CD4-positive, alpha-beta T cell treated with Interferon gamma for 1 hour (primary cell): Measurements from ENCODE around the gene PLPP1.

Source experiments
- DNase-seq: peaks from one replicate; pipeline ENCODE4 v3.0.0-alpha.2; 2020

Gene PLPP1

GRCh38 chr5:55497712-55498111 is 37.1 kb downstream of the PLPP1 start:
- no peak for DNase-seq

GRCh38 chr5:55495216-55495615 is 39.5 kb downstream of the PLPP1 start:
- DNase-seq, result no peak

GRCh38 chr5:55492449-55492848 is 42.3 kb downstream of the PLPP1 start:
- no peak for DNase-seq

GRCh38 chr5:55485073-55485472 is 49.7 kb downstream of the PLPP1 start:
- DNase-seq, result no peak

GRCh38 chr5:55484531-55484930 is 50.2 kb downstream of the PLPP1 start:
- DNase-seq, result no peak

- no peak for DNase-seq
These were observed 50.9 kb downstream of the PLPP1 start for GRCh38 chr5:55483885-55484284.

- no peak for DNase-seq
These were observed 53.4 kb downstream of the PLPP1 start for GRCh38 chr5:55481293-55481855.

- DNase-seq, result no peak
These were observed 54.0 kb downstream of the PLPP1 start for GRCh38 chr5:55480781-55481180.

GRCh38 chr5:55472642-55473041 is 62.1 kb downstream of the PLPP1 start:
- no peak for DNase-seq

- DNase-seq, result no peak
These were observed 63.3 kb downstream of the PLPP1 start for GRCh38 chr5:55471468-55471867.

GRCh38 chr5:55470282-55470681 is 64.5 kb downstream of the PLPP1 start:
- no peak for DNase-seq

- DNase-seq, result no peak
These were observed 64.9 kb downstream of the PLPP1 start for GRCh38 chr5:55469839-55470238.

GRCh38 chr5:55467862-55468551 is 66.8 kb downstream of the PLPP1 start:
- no peak for DNase-seq

GRCh38 chr5:55463613-55464012 is 71.2 kb downstream of the PLPP1 start:
- no peak for DNase-seq

GRCh38 chr5:55459572-55459971 is 75.2 kb downstream of the PLPP1 start:
- DNase-seq, result no peak

- no peak for DNase-seq
These were observed 78.4 kb downstream of the PLPP1 start for GRCh38 chr5:55456216-55456895.

GRCh38 chr5:55454282-55454681 is 80.5 kb downstream of the PLPP1 start:
- DNase-seq, result no peak

- DNase-seq, result no peak
These were observed 81.6 kb downstream of the PLPP1 start for GRCh38 chr5:55453211-55453610.

GRCh38 chr5:55451976-55452375 is 82.8 kb downstream of the PLPP1 start:
- DNase-seq, result no peak

GRCh38 chr5:55450050-55450765 is 84.6 kb downstream of the PLPP1 start:
- no peak for DNase-seq

GRCh38 chr5:55446640-55447351 is 88.0 kb downstream of the PLPP1 start:
- no peak for DNase-seq

- DNase-seq, result no peak
These were observed 89.0 kb downstream of the PLPP1 start for GRCh38 chr5:55445791-55446190.

- no peak for DNase-seq
These were observed 92.8 kb downstream of the PLPP1 start for GRCh38 chr5:55441954-55442353.
